Astrocyte of the spinal cord (primary cell): ENCODE results near the gene TOR1B.
"Not testable (repeated sequence)": the region's sequence is repeated elsewhere in the genome, so short reads cannot be mapped to it uniquely, and the experiment has no call there.

Experiments used
- DNase-seq: peaks from one replicate; pipeline ENCODE4 v3.0.0; 2011; ENCODE audit warnings: low read depth, low spot score
- H3K4me3 ChIP-seq: 2 replicates; pipeline ENCODE4 v1.5.1; 2011; ENCODE audit warnings: low read depth, mild to moderate bottlenecking, low read length, moderate library complexity
- in situ Hi-C: cut with HindIII; loops from 2 replicates; pipeline ENCODE4 v1.10.0; 2017; ENCODE audit warnings: low sequenced_read_pairs
- TF ChIP-seq, protein P1 (sequence below): IDR thresholded peaks from 2 replicates; pipeline ENCODE4 v1.5.1; 2012; ENCODE audit warnings: low read depth, mild to moderate bottlenecking, low read length, inconsistent platforms

Gene TOR1B

DNA sequence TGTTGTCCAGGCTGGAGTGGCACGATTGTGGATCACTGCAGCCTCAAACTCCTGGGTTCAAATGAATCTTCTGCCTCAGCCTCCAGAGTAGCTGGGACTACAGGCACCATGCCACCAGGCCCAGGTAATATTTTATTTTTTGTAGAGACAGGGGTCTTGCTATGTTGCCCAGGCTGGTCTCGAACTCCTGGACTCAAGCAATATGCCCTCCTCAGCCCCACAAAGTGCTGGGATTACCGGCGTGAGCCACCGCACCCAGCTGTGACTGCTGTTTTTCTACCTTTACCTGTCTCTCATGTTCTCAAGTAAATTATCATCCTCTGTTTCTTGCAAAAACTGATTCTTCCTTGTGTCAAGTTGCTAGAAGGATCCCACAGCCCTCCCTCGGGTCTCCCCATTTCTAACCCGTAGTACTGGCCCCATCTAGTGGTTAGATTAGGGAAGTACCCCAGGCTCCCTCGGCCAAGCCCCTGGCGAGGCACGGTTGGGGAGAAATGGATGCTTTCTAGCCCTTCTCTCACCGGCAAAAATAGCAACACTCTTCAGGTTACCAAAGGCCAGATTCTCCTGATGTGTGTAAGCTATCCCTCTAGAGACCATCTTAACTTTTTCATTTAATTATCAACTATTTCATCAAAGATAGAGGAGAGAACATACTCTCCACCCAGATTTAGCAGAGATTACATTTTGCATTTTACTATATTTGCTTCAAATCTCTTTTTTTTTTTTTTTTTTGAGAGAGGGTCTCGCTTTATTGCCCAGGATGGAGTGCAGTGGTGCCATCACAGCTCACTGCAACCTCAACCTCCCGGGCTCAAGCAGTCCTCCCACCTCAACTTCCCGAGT, 19.2 kb upstream of the TOR1B start:
- DNase-seq, result peak; percentile 74
- in situ Hi-C loops, result no loop called here
- H3K4me3 ChIP-seq, result no peak overlapping the region
- TF ChIP-seq, protein P1, sequence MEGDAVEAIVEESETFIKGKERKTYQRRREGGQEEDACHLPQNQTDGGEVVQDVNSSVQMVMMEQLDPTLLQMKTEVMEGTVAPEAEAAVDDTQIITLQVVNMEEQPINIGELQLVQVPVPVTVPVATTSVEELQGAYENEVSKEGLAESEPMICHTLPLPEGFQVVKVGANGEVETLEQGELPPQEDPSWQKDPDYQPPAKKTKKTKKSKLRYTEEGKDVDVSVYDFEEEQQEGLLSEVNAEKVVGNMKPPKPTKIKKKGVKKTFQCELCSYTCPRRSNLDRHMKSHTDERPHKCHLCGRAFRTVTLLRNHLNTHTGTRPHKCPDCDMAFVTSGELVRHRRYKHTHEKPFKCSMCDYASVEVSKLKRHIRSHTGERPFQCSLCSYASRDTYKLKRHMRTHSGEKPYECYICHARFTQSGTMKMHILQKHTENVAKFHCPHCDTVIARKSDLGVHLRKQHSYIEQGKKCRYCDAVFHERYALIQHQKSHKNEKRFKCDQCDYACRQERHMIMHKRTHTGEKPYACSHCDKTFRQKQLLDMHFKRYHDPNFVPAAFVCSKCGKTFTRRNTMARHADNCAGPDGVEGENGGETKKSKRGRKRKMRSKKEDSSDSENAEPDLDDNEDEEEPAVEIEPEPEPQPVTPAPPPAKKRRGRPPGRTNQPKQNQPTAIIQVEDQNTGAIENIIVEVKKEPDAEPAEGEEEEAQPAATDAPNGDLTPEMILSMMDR, result peak; percentile 90

DNA sequence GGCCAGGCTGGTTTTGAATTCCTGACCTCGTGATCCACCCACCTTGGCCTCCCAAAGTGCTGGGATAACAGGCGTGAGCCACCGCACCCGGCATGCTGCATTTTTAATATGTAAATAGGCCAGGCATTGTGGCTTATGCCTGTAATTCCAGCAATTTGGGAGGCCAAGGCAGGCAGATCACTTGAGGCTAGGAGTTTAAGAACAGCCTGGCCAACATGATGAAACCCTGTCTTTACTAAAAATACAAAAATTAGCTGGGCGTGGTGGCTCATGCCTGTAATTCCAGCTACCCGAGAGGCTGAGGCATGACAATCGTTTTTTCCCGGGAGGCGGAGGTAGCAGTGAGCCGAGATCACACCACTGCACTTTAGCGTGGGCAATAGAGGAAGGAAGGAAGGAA, 18.0 kb upstream of the TOR1B start:
- DNase-seq, in situ Hi-C loops, H3K4me3 ChIP-seq: not testable (repeated sequence)

GRCh38 chr9:129785866-129786265, 17.1 kb upstream of the TOR1B start:
- no peak for DNase-seq
- TF ChIP-seq, protein P1, result no peak
- in situ Hi-C loops, result no loop called here
- H3K4me3 ChIP-seq, result no peak overlapping the region

DNA sequence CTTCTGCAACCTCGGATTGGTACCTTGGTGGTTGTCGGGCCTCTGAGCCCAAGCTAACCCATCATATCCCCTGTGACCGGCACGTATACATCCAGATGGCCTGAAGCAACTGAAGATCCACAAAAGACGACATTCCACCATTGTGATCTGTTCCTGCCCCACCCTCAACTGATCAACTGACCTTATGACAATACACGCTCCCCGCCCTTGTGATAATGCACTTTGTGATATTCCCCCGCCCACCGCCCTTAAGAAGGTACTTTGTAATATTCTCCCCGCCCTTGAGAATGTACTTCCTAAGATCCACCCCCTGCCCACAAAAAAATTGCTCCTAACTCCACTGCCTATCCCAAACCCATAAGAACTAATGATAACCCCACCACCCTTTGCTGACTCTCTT, 16.5 kb upstream of the TOR1B start:
- TF ChIP-seq, protein P1, result no peak
- DNase-seq, result no peak
- in situ Hi-C loops, result no loop called here

DNA sequence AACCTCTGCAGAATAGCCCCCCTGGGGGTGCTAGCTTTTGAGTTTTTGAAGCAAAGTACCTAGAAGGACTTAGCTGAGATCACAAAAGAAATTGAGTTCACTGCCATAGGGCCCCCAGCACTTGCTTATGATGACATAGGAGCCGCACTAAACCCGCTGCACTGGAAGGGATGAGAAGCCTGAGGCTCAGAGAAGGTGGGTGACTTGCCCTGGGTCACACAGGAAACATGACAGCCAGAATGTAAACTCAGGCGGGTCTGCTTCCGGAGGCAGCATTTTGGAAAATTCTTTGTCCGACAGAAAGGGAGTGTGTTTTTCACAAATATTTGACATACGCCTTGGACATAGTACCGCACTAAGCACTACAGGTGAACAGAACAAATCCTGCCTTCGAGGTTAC, 8.4 kb upstream of the TOR1B start:
- H3K4me3 ChIP-seq, result no peak overlapping the region
- no peak for DNase-seq
- TF ChIP-seq, protein P1, result no peak
- in situ Hi-C loops, result no loop called here

More for the DNA sequence above, 16.5 kb upstream of the TOR1B start:
- H3K4me3 ChIP-seq, result no peak overlapping the region

DNA sequence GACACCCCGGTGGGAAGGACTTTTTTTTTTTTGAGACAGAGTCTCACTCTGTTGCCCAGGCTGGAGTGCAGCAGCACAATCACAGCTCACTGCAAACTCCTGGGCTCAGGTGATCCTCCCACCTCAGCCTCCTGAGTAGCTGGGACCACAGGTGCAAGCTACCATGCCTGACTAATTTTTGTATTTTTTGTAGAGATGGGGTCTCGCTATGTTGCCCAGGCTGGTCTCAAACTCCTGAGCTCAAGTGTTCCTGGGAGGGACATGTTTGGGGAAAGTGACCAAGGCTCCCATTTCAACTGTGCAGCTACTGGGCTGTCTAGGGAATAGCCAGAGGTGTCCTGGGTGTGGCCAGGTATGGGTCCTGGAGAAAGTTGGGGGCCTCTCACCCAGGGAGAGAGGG, 7.0 kb upstream of the TOR1B start:
- in situ Hi-C loops, H3K4me3 ChIP-seq, DNase-seq: not testable (repeated sequence)

DNA sequence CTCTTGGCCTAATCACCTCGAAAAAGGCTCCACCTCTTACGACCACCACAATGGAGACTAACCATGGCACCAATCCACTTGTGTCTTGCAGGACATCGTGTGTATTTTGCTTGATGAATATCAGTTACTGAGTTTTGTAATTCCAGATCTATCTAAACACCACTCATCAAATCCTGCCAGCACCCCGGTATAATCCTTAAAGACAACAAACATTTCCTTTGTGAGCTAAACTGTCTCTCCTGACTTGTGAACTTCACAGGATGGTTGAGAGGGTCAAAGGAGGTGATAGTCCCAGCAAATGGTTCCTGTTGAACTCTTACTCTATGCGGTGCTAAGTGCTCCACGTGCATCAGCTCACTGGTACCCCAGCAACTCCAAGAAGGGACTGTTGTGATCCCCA, 4.0 kb upstream of the TOR1B start:
- in situ Hi-C loops, result no loop called here
- DNase-seq, result no peak
- no peak overlapping the region for H3K4me3 ChIP-seq
- TF ChIP-seq, protein P1, result no peak
